AG04450 (cell line): Measurements from ENCODE around the gene EIF3L. TPM values are rescaled to one million over a fixed set of nuclear protein-coding genes. Genes with fewer than 3 reads are reported as not detected.

Experiments used
- CTCF ChIA-PET: fragments of 300-600, 350-600 bp; formaldehyde crosslinking; extraction: SDS; loops from one replicate; lab custom pipeline; 2022; ENCODE audit warnings: antibody characterized with exemption, inconsistent platforms; lab: Charles Lee
- POLR2A ChIA-PET: fragments of 350-600 bp; formaldehyde crosslinking; extraction: SDS; loops from one replicate; lab custom pipeline; 2021; ENCODE audit warnings: antibody characterized with exemption, inconsistent platforms; lab: Yijun Ruan, JAX
- DNase-seq: peaks from one replicate; pipeline ENCODE4 v3.0.0-alpha.2; 2011; ENCODE audit warnings: low read depth, low spot score
- H3K27ac ChIP-seq: one replicate; pipeline ENCODE4 v1.5.1; 2012; ENCODE audit warnings: low read depth, low read length, control low read depth
- H3K27me3 ChIP-seq: one replicate; pipeline ENCODE4 v1.6.0; 2012; ENCODE audit warnings: low read length; ENCODE audit not compliant: control insufficient read depth, insufficient read depth
- H3K4me3 ChIP-seq: 2 replicates; pipeline ENCODE4 v1.5.1; 2011; ENCODE audit warnings: mild to moderate bottlenecking, low read depth, low read length, control low read depth
- H3K9me3 ChIP-seq: 2 replicates; pipeline ENCODE4 v1.5.1; 2012; ENCODE audit warnings: low read length; ENCODE audit not compliant: control insufficient read depth, insufficient read depth
- polyA plus RNA-seq: library from polyadenylated mRNA; depleted of rRNA; stranded (reverse); fragments of >200 nt; gene quantifications from 2 replicates; pipeline ENCODE4 v1.2.3, GENCODE V29; 2011
- TF ChIP-seq, protein P1 (sequence below): IDR thresholded peaks from 2 replicates; pipeline ENCODE4 v1.5.1; 2011; ENCODE audit warnings: low read depth, low read length, control low read depth, inconsistent platforms

EIF3L gene
- polyA plus RNA-seq, 1 experiment: 833 TPM

DNA sequence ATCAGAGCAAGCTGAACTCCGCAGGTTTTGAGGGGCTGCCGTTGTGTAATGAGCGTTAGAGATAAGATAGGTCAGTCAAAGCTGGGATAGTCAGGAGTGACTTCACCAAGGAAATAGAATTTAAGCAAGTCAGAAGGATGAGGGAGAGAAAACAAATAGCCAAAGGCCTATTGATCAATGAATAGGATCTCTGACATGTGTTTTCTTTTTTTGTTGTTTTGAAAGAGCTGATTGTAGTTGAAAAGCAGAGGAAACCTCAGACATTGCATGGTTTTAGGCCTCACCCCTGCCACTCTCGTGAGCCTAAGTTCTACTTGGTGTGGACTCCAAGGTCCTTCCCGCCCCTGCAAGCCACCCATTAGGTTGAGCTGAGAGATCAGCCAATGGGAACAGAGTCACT, 3.2 kb downstream of the EIF3L start:
- H3K4me3 ChIP-seq: no peak overlapping the region
- POLR2A ChIA-PET: no interaction called here
- no peak overlapping the region for H3K27ac ChIP-seq
- TF ChIP-seq, protein P1, sequence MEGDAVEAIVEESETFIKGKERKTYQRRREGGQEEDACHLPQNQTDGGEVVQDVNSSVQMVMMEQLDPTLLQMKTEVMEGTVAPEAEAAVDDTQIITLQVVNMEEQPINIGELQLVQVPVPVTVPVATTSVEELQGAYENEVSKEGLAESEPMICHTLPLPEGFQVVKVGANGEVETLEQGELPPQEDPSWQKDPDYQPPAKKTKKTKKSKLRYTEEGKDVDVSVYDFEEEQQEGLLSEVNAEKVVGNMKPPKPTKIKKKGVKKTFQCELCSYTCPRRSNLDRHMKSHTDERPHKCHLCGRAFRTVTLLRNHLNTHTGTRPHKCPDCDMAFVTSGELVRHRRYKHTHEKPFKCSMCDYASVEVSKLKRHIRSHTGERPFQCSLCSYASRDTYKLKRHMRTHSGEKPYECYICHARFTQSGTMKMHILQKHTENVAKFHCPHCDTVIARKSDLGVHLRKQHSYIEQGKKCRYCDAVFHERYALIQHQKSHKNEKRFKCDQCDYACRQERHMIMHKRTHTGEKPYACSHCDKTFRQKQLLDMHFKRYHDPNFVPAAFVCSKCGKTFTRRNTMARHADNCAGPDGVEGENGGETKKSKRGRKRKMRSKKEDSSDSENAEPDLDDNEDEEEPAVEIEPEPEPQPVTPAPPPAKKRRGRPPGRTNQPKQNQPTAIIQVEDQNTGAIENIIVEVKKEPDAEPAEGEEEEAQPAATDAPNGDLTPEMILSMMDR: no peak
- no peaks in the 10 kb centered on the region; the same call in 1 of the 2 replicates for H3K9me3 ChIP-seq
- CTCF ChIA-PET: interaction anchor here (1.5 to 4.9 kb wide), 2 partner anchors 11 to 35 kb away, joined by 5 to 57 read pairs; no protein-coding TSS in a partner anchor
- no peak for DNase-seq
- H3K27me3 ChIP-seq: no peaks in the 10 kb centered on the region

DNA sequence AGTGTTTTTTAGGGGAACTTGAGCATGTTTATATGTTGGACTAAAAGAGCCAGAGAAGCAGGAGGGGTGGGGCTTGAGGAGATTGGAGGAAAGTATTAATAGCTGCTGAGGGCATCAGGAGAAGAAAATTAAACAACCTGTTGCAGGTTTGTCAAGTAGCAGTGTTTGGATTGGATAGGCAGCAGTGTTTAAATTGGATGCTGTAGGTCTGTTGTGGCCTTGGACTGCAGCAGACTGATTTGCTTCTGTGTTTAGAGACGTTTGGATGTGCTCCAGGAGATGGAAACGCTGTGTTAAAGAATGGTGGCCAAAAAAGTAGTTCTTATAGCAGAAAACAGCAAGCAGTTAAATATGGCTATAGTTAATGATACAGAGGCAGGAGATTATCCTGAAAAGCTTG, 5.7 kb downstream of the EIF3L start:
- POLR2A ChIA-PET: no interaction called here
- CTCF ChIA-PET: interaction anchor here (1.9 to 4.9 kb wide), 2 partner anchors 8 to 37 kb away, joined by 10 to 57 read pairs; no protein-coding TSS in a partner anchor
- TF ChIP-seq, protein P1: no peak
- no peaks in the 10 kb centered on the region for H3K27me3 ChIP-seq
- H3K9me3 ChIP-seq: no peaks in the 10 kb centered on the region
- DNase-seq: no peak
- H3K4me3 ChIP-seq: no peak overlapping the region
- no peak overlapping the region for H3K27ac ChIP-seq

DNA sequence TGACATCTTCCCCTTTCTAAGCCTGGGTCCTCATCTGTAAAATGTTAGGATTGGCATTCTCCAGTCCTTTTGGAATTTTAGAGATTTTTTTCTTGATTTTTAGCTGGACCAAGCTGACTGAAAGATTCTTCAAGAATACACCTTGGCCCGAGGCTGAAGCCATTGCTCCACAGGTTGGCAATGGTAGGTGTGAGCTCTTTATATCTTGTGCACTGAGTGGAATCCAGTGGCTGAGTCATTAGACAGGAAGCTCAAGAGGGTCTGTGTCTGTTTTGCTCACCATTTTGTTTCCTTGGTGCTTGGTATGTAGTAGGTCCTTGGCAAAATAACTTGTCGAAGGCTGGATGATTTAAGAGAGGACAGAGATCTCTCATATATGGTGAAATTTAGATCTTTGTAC, 6.2 kb downstream of the EIF3L start:
- Histone ChIP-seq H3K4me3 (no peak overlapping the region), H3K9me3 (no peaks in the 10 kb centered on the region), H3K27me3 (no peaks in the 10 kb centered on the region), H3K27ac (no peak overlapping the region)
- DNase-seq: no peak
- TF ChIP-seq, protein P1: no peak
- ChIA-PET POLR2A (no interaction called here), CTCF (interaction anchor here (1.9 to 4.9 kb wide), 2 partner anchors 8 to 38 kb away, joined by 10 to 57 read pairs; no protein-coding TSS in a partner anchor)

DNA sequence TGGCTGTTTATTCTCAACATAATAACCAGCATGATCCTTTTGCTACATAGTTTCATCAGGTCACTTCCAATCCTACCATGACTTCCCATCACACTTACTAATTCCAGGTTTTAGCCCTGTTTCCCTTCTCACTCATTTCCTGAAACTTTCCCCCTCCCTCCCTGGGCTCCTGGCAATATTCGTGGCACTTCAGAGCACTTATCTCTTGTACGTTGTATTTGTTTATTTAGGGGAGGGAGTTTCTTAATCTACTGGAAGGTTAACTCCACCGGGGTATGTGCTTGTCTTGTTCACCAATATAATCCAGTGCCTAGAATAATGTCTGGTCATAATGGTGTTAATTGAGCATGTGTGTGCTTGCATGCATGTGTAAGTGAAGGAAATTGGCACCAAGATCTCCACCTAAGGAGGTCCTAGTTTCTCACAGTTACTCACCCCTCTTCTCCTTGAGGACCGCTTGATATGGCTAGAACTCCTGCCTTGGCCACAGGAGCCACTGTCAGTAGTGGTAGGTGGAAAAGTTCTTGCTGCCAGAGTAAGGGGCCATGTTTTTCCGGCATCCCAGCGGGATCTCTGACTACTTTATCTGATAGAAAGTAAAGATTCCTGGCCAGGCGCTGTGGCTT, 11.7 kb downstream of the EIF3L start:
- H3K27me3 ChIP-seq: no peaks in the 10 kb centered on the region
- POLR2A ChIA-PET: interaction anchor here (1.0 kb wide), 1 partner anchor 42 kb away, joined by 3 read pairs; no protein-coding TSS in a partner anchor
- no peak for DNase-seq
- H3K27ac ChIP-seq: no peak overlapping the region
- H3K9me3 ChIP-seq: no peaks in the 10 kb centered on the region
- TF ChIP-seq, protein P1: no peak
- CTCF ChIA-PET: interaction anchor here (1.2 to 3.9 kb wide), 7 partner anchors 11 to 105 kb away, joined by 3 to 133 read pairs (median 11); partner anchors contain the start of gene EIF3L
- H3K4me3 ChIP-seq: no peak overlapping the region
